ENCODE measurements around the gene SGCD.

DNA sequence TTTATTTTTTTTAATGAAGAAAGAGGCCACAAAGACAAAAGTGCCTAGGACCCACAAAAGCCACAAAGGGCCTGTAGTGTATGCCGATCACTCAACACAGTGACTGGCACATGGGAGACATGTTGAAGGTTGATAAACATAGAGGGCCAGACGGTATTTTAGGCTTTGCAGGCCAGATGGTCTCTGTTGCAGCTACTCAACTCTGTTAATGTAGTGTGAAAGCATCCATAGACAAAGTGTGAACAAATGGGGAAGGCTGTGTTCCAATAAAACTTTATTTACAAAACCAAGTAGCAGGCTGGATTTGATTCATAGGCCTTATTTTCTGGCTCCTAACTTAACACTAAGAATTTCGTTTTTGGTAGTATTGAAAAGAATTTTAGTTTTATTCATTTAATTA lies 139.9 kb downstream of the SGCD start:
- TF ChIP-seq CTCF (IDR thresholded peaks at IDR 0.05 in 8 of 11, conservative IDR thresholded peaks at IDR 0.05 in 3 of 11), result no peak
- no peak for TF ChIP-seq POLR2A (IDR thresholded peaks at IDR 0.05)

Data from spleen (tissue), 7 donors.